GM18517 (cell line): Measurements from ENCODE around the gene GPR84.
"Not testable (repeated sequence)": the region's sequence is repeated elsewhere in the genome, so short reads cannot be mapped to it uniquely, and the experiment has no call there.

Experiments used
- ATAC-seq: cut with Tn5 transposase; IDR thresholded peaks from one replicate; pipeline ENCODE4 v1.9.1; 2021; ENCODE audit warnings: mild to moderate bottlenecking, moderate library complexity; ENCODE audit not compliant: unreplicated experiment

GPR84 gene

GRCh38 chr12:54328595-54329337, 35.5 kb downstream of the GPR84 start:
- no peak for ATAC-seq

GRCh38 chr12:54325442-54326109, 38.7 kb downstream of the GPR84 start:
- not testable (repeated sequence) for ATAC-seq

- peak; percentile 98 for ATAC-seq
These were observed 39.5 kb downstream of the GPR84 start, which contains the start of gene COPZ1 for GRCh38 chr12:54324617-54325441. COPZ1 (plus strand) TSS chr12:54325131; CDS start chr12:54325164, 33 bp downstream.

DNA sequence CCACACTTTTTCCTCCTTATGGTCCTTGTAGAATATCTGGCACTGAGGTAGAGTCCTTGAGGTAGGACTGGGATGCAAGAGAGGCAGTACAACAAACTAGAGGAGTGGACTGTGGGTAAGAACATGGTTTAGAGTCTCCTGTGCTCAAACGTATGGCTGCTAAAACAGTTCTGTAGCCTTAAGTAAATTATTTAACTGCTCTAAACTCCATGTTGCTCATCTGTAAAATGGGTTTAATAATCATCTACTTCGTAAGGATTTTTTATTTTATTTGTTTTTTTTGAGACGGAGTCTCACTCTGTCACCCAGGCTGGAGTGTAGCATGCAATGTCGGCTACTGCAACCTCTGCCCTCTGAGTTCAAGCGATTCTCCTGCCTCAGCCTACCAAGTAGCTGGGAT, 42.9 kb downstream of the GPR84 start:
- ATAC-seq, result no peak
